HG02798 (cell line): ENCODE measurements around the gene ANKRD11.
"Not testable (repeated sequence)": the region's sequence is repeated elsewhere in the genome, so short reads cannot be mapped to it uniquely, and the experiment has no call there.

Source experiments
- ATAC-seq: cut with Tn5 transposase; IDR thresholded peaks from one replicate; pipeline ENCODE4 v1.9.1; 2021; ENCODE audit warnings: mild to moderate bottlenecking; ENCODE audit not compliant: unreplicated experiment, poor library complexity

ANKRD11 gene

DNA sequence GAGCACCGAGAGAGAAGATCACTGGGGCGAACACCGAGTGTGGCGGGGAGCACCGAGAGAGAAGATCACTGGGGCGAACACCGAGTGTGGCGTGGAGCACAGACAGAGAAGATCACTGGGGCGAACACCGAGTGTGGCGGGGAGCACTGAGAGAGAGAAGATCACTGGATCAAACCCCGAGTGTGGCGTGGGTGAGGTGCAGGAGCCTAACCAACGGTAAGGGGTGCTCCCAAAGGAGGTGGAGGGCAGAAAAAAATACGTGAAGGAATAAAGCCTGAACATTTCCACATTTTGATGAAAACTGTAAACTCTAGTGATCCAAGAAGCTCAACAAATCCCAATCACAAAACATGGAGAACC, 100.2 kb downstream of the ANKRD11 start:
- not testable (repeated sequence) for ATAC-seq

DNA sequence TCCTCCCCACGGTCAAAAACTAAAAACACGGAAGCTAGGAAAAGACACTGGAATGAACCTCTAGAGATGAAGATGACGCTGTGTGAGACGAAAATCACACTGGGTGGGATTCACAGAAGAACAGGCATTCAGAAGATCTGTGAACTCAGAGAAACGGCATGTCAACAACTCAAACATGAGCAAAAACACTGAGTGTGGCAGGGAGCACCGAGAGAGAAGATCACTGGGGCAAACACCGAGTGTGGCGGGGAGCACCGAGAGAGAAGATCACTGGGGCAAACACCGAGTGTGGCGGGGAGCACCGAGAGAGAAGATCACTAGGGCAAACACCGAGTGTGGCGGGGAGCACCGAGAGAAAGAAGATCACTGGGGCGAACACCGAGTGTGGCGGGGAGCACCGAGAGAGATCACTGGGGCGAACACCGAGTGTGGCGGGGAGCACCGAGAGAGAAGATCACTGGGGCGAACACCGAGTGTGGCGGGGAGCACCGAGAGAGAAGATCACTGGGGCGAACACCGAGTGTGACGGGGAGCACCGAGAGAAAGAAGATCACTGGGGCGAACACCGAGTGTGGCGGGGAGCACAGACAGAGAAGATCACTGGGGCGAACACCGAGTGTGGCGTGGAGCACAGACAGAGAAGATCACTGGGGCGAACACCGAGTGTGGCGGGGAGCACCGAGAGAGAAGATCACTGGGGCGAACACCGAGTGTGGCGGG, 100.7 kb downstream of the ANKRD11 start:
- not testable (repeated sequence) for ATAC-seq

DNA sequence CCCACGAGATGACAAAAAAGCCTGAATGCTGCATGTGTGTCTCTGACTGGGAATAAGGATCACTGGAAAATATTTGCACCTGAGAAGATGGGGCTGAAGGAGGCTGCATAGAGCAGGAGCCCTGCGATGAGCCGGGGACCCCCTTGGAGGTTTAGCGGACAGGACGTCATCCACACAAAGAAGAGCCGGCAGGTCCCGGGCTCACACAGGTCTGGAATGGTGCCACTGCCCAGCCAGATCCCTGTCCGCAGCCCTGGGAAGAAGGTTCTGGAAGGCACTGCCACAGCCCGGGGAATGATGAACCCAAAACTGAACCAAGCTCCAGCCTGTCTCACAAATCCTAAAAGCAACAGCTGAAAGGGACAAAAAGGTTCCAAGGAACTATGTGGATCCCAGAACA, 101.8 kb downstream of the ANKRD11 start:
- ATAC-seq = no peak

DNA sequence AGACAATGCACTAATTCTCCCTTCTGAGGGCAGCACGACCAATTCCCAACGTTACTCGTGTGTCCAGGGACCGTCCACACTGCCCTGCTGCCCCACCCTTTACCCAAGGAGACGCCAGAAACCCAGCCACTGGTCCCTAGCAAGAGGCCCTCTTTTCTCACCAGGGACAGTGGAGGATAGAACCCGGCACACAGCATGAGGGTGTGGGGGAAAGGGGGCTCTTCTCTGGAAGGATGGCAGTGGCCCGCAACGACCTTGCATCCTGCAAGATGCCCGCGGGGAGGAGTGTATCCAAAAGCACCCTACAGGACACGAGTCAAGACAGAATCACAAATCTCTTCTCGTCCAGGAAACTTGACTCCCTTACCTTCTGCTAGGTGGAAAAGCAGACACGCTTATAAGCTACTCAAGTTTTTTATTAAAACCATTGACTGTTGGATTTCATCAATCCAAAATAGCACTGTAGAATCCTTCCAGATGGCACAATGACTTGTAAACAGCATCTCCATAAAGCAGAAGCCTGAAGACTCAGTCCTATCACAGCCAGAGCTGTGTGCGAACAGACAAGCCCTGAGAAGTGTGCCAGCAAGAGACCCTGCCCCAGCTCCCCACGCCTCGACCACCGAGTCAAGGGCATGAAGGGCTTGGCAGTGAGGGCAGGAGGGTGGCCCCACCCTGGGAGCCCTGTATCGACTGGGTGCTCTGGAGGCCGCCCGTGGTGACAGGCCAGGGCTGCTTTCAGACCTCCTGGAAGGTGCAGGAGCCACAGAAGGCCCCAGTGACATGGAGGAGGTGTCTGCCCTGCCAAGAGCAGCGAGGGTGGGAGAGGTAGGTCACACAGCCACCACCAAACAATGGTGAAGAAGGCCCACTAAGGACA, 103.8 kb downstream of the ANKRD11 start:
- ATAC-seq = no peak

DNA sequence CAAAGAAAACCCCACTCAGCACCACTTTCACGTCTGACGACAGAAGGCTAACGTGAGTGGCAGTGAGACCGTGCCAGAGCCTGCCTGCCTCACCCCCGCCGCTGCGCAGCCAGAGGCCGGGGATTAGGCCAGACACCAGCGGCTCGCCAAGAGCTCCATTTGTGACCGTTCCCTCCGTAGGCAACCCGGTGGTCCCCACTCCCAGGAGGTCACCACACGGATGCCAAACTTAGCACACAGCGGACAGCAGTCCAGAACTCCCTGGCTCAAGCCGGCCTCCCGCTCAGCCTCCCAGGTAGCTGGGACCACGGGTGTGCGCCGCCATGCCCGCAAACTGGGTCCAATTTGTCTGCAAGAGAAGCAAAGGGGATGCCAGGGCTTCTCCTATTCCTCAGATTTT, 104.6 kb downstream of the ANKRD11 start:
- ATAC-seq = no peak

DNA sequence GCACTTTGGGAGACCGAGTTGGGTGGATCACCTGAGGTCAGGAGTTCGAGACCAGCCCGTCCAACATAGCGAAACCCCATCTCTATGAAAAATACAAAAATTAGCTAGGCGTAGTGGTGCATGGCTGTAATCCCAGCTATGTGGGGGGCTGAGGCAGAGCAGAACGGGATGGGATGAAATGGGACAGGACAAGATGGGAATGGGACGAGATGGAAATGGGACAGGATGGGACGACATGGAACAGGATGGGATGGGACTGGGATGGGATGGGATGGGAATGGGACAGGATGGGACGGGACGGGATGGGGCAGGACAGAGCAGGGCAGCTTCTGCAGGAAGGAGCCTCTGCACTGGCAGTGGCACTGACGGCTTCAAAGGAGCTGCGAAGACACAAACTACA, 106.1 kb downstream of the ANKRD11 start:
- ATAC-seq = no peak

DNA sequence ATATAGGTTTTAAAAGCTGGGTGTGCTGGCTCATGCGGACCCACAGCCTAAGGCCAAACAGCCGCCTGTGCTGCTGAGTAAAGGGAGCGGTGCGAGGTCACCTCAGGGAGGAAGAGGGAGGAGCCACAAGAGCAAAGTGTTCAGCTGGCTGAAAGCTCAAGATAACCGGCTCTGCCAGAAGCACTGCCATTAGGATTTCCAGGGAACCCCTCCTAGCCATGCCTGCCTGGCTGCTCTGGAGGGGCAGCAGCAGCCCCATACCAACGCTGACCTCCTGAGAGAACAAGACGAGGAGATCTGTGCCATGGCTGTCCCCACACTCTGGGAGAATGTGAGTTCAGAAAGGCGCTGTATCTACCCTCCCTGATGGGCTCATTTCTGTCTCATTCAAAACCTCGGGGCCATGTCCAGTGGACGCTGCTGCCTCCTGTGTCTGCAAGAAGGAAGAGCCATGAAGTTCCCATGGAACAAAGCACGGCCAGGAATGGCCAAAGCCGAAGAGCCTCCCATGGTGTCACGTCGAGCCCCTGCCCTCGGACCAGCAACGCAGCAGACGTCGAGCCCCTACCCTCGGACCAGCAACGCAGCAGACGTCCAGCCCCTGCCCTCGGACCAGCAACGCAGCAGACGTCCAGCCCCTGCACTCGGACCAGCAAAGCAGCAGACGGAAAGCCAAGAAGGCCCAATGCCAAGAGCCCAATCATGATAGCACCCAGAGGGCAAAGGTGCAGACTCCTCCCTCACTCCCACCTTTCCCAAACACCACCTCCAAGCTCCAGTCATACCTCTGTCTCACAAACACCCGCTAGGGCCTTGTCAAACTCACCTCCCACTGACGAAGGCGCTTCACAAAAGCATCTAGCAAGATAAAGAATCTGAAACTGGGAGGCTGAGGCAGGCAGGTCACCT, 107.0 kb downstream of the ANKRD11 start:
- no peak for ATAC-seq

DNA sequence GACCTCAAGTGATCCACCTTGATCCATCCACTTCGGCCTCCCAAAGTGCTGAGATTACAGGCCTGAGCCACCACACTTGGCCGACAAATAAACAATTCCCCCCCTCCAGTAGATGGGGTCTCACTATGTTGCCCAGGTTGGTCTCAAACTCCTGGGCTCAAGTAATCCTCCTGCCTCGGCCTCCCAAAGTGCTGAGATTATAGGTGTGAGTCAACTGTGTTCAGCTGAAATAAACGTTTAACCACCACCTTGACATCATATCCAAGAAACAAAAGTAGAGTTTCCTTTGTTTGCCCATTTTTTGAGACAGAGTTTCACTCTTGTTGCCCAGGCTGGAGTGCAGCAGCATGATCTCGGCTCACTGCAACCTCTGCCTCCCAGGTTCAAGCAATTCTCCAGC, 107.8 kb downstream of the ANKRD11 start:
- ATAC-seq = not testable (repeated sequence)

DNA sequence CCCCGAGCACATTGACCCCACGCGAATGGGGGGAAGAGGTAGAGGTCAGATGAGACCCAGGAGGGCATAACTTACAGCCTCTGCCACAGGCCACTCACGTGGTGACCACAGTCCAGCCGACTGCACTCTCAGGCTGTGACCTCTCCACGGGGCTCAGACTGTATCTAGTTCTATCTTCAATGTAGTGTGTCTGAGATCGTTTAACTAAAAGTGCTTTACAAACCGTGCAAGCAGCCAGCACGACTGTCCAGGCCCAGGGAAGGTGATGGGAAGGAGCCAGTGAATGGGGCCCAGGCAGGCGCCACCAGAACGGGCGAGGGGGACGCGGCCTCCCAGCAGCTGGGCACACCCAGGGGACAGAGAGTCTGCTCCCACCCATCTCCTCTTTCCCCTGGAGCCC, 108.6 kb downstream of the ANKRD11 start:
- no peak for ATAC-seq

DNA sequence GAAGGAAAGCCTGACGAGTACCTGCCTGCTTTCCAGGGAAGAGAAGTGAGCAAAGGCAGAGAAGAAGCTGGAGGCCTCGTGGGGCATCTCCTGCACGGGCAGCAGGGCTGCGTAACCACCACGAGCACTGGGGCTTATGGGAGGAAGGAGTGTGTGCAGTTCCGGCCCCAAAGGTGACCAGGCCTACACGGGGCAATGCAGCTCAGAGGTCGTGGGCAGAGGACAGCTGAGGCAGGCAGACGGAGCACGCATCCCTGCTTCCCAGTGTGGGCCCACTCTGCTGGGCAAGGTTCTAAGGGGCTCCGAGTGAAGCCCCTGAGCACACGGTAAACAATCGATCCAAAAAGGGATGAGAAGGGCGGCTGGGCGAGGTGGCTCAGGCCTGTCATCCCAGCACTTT, 109.7 kb downstream of the ANKRD11 start:
- ATAC-seq = no peak

DNA sequence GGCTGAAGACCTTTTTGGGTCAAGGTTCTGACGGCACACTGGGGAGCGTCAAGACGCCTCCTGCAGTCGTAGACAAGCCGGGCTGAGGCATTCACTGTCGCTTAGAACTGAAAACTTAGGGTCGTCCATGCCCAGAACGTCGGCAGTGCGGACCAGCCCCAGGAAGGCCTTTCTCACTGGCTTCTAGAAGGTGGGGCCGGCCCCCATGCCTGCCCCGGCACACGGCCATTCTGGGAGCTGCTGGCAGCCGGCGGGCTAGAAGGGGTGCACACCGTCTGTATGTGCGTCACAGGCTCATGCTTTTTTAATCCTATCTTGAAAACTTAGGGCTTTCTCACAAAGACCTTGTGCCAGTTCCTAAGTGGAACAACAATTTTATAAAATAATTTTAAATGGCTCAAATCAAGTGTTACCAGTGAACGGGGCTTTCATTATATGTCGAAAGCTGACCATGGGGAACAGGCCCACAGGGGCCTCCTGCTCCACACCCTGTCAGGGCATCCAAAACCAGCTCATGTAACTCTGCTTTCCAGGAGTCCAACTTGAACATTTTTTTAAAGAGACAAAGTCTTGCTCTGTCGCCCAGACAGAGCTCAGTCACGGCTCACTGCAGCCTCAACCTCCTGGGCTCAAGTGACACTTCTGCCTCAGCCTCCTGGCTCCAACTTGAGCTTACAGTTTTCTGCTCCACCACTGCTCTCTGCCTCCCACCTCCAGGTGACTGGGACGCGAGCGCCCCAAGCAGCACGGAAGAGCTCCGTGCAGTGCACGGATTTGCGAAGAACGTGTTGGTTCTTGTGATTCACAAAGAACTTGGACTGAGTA, 111.2 kb downstream of the ANKRD11 start:
- no peak for ATAC-seq

DNA sequence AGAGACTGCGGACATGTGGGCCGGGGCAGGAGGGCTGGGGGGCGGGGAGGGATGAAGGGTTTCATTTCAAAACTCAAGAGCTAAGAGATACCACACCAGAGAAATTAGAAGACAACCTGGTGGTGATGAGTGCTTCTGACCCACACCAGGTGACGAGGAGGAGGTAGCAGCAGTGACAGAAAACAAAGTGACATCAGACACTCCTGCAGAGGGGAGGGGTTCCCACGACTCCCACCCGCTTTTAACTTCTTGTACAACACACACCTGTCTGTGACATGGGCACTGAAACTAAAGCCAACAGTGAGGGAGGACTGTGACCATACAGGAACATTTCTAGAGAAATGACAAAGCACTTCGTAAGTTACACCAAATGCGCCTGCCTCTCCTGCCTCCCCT, 112.9 kb downstream of the ANKRD11 start:
- ATAC-seq = no peak

DNA sequence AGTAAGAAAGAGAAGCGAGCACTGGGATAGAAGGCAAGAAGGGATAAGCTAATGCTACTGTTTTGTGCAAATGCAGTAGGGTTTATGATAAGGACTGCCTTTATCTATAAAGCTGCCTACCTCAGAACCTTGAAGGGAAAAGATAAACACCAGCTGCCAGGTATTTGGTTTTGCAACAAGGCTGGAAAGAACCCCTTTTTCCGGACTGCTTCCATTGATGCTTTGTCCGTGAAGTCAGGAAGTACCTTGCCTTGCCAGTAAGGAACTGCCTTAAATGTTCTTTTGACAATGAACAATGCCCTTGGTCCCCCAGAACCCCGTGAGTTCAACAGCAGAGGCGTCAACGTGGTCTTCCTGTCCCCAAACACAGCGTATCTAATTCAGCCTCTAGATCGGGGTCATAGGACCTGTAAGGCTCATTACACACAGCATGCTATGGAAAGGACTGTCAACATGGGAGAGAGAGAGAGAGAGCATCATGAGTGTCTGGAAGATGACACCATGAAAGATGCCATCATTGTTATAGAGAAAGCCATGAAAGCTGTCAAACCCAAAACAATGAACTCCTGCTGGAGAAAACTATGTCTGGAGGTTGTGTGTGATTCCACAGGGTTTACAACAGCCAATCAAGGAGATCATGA, 113.4 kb downstream of the ANKRD11 start:
- no peak for ATAC-seq

DNA sequence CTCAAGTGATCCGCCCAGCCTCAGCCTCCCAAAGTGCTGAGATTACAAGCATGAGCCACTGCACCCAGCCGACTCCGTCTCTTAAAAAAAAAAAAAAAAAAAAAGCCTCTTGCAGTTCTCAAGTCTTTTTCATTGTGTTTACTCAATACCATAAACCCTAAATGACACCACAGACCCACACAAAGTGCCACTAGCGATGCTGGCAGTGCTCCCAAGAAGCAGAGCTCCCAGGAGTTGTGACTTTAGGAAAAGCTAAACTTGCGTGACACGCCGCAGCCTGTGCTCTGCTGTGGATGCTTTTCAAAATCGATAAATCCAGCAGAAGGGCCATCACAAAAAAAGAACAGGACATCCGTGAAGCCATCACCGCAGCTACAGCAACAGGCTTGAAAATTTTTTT, 114.7 kb downstream of the ANKRD11 start:
- ATAC-seq = no peak

DNA sequence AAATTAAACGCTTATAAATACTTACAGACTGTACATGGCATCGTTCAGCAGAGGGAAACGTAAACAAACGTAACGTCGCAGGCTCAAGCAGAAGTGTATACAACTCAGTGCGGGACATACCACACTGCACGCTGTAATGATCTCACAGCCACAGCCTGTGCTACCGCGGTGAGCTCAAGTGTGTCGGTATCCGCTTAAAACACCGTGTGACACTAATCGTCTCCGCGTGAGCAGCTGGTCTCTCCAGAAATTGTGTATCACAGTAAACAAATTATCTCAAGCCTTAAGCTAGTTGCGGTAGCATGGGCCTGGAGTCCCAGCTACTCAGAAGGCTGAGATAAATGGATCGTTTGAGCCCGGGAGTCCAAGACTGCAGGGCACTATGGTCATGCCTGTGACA, 115.3 kb downstream of the ANKRD11 start:
- no peak for ATAC-seq

DNA sequence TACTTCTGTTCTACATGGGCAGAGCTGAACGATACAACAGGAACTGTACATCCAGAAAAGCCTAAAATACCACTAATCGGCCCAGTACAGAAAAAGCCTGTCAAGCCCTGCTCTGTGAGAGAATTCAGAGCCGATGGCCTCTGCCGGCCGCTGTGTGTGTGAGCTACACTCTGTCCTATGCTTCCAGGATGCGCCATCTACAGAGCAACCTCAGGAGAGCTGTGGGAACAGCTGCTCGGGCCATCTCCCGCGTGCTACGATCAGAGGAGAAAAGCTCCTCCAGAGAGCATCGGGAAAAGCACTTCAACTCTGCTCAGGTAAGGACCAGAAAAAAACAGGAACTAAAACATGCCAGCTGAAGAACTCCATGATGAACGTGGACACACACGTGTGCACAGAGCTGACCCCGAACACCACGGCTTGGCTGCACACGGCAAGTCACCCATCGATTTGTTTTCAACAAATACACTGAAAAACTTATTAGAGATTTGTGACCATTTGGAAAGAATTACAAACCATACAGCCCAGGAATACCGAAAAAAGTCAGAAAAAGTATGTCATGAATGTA, 115.9 kb downstream of the ANKRD11 start:
- no peak for ATAC-seq

DNA sequence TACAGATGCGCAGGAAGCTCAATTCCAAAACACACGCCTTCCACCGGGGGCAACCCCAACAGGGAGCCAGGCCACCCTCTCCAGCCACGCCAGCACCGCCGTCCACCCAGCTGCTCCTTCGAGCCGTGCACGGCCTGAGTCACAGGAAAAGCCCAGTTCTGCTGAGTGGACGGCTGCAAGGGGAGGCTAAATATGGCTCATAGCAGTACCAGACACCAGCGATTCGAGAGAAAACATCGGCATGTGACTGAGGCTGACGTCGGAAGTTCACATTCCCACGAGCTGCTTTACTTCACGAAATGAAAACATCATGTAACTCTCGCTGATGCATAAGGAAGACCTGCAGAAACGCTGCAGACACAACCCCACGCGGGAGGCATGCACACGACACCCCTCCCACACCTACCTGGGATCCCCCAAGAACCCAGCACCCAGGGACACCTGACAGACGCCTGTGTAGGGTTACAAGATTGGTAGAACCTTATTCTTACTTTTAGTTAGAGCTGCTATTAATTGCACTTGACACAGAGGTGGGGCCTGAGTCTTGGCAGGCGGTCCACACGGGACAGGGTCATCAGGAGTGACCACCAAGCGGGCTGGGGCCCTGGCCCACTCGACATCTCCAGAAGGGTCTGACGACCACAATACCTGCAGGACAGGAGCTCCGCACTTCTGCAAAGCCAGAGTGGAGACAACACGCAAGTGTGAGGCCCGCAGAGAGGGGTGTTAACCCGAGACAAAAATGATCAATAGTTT, 116.8 kb downstream of the ANKRD11 start:
- no peak for ATAC-seq

DNA sequence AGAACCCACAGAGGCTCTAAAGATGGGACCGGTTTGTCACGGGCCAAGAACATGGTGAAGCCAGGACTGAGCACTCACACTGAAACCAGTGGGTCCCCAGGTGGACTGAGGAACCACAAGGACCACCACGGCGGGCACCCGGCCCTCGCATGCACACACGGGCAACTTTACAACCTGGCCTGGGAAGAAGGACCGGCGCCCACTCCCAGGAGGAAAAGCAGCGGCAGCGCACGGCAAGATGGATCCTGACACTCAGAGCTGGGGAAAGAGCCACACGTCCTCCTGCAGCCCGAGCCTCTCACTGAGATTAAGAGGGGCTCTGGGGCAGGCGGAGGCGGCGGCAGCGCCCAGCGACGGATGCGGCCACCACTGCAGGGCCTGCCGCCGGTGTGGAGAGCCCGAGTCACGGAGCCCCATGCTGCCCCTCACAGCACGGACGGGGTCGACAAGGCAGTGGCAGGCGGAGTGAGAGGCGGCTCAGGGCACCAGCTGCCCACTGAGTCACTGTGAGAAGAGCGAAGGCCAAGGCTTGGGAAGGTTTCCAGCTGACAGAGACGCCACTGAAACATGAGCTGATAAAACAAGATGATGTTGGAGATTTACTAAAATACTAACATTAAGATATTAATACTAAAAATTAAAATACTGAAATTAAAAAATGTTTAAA, 118.3 kb downstream of the ANKRD11 start:
- no peak for ATAC-seq
